ENCODE data around the gene TNFSF9. TPM values are rescaled to one million over a fixed set of nuclear protein-coding genes. Genes with fewer than 3 reads are reported as not detected.

Gene TNFSF9
- total RNA-seq, 2 donors from 2014 or later: 0.68 to 3.9 TPM

DNA sequence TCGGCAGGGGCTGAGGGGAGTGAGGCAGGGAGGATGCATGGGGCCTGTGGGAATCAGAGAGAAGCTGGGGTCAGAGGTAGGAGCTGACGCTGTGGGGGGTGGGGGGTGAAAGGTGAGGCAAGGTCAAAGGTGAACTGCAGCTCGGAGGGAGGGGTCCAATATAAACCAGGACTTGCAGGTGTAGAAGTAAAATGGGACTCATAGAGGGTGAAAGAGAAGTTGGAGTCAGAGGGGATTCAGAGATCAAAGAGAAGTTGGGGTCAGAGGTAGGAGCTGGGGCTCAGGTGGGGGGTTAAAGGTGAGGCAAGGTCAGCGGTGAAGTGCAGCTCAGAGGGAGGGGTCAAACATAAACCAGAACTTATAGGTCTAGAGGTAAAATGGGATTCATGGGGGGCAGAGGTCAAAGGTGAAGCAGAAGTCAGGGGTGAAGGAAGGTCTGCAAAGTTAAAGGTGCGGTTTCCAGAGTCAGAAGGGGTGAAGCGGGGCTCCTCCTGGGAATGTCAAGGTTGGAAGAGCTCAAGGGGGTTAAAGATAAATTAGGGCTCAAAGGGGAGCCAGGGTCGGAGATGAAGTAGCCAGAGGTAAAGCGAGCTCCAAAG lies 36.3 kb upstream of the TNFSF9 start:
- DNase-seq: no peak
- TF ChIP-seq, protein P1, sequence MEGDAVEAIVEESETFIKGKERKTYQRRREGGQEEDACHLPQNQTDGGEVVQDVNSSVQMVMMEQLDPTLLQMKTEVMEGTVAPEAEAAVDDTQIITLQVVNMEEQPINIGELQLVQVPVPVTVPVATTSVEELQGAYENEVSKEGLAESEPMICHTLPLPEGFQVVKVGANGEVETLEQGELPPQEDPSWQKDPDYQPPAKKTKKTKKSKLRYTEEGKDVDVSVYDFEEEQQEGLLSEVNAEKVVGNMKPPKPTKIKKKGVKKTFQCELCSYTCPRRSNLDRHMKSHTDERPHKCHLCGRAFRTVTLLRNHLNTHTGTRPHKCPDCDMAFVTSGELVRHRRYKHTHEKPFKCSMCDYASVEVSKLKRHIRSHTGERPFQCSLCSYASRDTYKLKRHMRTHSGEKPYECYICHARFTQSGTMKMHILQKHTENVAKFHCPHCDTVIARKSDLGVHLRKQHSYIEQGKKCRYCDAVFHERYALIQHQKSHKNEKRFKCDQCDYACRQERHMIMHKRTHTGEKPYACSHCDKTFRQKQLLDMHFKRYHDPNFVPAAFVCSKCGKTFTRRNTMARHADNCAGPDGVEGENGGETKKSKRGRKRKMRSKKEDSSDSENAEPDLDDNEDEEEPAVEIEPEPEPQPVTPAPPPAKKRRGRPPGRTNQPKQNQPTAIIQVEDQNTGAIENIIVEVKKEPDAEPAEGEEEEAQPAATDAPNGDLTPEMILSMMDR (conservative IDR thresholded peaks at IDR 0.05): no peak
- H3K27me3 ChIP-seq (ENCODE audit: control insufficient read depth, insufficient read depth, low read length, poor library complexity, severe bottlenecking): no peaks in the 10 kb centered on the region
- Mint-ChIP-seq H3K36me3 (ENCODE audit: low read depth) (no peaks in the 10 kb centered on the region), H3K4me3 (no peak overlapping the region), H3K27me3 (ENCODE audit: insufficient read depth) (peaks cover 9% of the 10 kb centered on the region), H3K4me1 (peaks cover 2% of the 10 kb centered on the region), H3K9me3 (peaks cover 8% of the 10 kb centered on the region), H3K27ac (no peak overlapping the region)
- no peaks in the 10 kb centered on the region for H3K9me3 ChIP-seq (ENCODE audit: control insufficient read depth, low read length)
- H3K27ac ChIP-seq (ENCODE audit: low read depth, low read length): no peak overlapping the region
- 90% methylated on average over 3 to 8 of the region's 8 CpGs for WGBS, 2 experiments (ENCODE audit: insufficient coverage in 1 of 2, insufficient read length in 1 of 2)
- no peak overlapping the region for H3K4me3 ChIP-seq (ENCODE audit: low read length)
- H3K4me1 ChIP-seq (ENCODE audit: control insufficient read depth, insufficient read depth, low read length): no peaks in the 10 kb centered on the region
- no peak overlapping the region for H3K9ac ChIP-seq (ENCODE audit: extremely low read depth, low read length, poor library complexity, severe bottlenecking)
- no peaks in the 10 kb centered on the region for H3K36me3 ChIP-seq (ENCODE audit: control insufficient read depth, insufficient read depth, low read length)

DNA sequence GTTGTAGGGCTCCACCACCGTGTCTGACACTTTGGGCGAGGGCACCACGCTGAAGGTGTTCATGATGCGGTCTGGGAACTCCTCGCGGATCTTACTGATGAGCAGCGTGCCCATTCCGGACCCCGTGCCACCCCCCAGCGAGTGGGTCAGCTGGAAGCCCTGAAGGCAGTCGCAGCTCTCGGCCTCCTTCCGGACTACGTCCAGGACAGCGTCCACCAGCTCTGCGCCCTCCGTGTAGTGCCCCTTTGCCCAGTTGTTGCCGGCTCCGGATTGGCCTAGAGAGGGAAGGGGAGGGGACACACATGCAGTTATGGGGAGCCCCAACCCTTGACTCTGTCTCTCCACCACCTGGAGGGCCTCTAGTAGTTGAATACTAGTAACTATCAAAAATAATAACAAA lies 34.9 kb upstream of the TNFSF9 start:
- H3K4me1 Mint-ChIP-seq: no peaks in the 10 kb centered on the region
- peaks cover 19% of the 10 kb centered on the region for H3K27me3 Mint-ChIP-seq (ENCODE audit: insufficient read depth)
- Histone ChIP-seq H3K9me3 (ENCODE audit: control insufficient read depth, low read length) (no peaks in the 10 kb centered on the region), H3K27me3 (ENCODE audit: control insufficient read depth, insufficient read depth, low read length, poor library complexity, severe bottlenecking) (peaks cover 11% of the 10 kb centered on the region), H3K4me3 (ENCODE audit: low read length) (no peak overlapping the region), H3K9ac (ENCODE audit: extremely low read depth, low read length, poor library complexity, severe bottlenecking) (no peak overlapping the region), H3K27ac (ENCODE audit: low read depth, low read length) (no peak overlapping the region), H3K36me3 (ENCODE audit: control insufficient read depth, insufficient read depth, low read length) (no peaks in the 10 kb centered on the region), H3K4me1 (ENCODE audit: control insufficient read depth, insufficient read depth, low read length) (no peaks in the 10 kb centered on the region)
- no peaks in the 10 kb centered on the region for H3K36me3 Mint-ChIP-seq (ENCODE audit: low read depth)
- 93 to 96% methylated on average over 13 to 19 of the region's 19 CpGs for WGBS, 2 experiments (ENCODE audit: insufficient coverage in 1 of 2, insufficient read length in 1 of 2)
- H3K27ac Mint-ChIP-seq: no peak overlapping the region
- H3K4me3 Mint-ChIP-seq: no peak overlapping the region
- TF ChIP-seq, protein P1 (conservative IDR thresholded peaks at IDR 0.05): no peak
- peaks cover 8% of the 10 kb centered on the region for H3K9me3 Mint-ChIP-seq
- no peak for DNase-seq

GRCh38 chr19:6498294-6499036 lies 32.4 kb upstream of the TNFSF9 start:
- Histone ChIP-seq H3K27ac (ENCODE audit: low read depth, low read length) (no peak overlapping the region), H3K36me3 (ENCODE audit: control insufficient read depth, insufficient read depth, low read length) (no peaks in the 10 kb centered on the region), H3K4me1 (ENCODE audit: control insufficient read depth, insufficient read depth, low read length) (no peaks in the 10 kb centered on the region), H3K9ac (ENCODE audit: extremely low read depth, low read length, poor library complexity, severe bottlenecking) (no peak overlapping the region), H3K9me3 (ENCODE audit: control insufficient read depth, low read length) (no peaks in the 10 kb centered on the region), H3K27me3 (ENCODE audit: control insufficient read depth, insufficient read depth, low read length, poor library complexity, severe bottlenecking) (peaks cover 36% of the 10 kb centered on the region), H3K4me3 (ENCODE audit: low read length) (no peak overlapping the region)
- no peak overlapping the region for H3K27ac Mint-ChIP-seq
- TF ChIP-seq, protein P1 (conservative IDR thresholded peaks at IDR 0.05): no peak
- H3K4me1 Mint-ChIP-seq: peaks cover 3% of the 10 kb centered on the region
- 87 to 89% methylated on average over 3 to 7 of the region's 7 CpGs for WGBS, 2 experiments (ENCODE audit: insufficient coverage in 1 of 2, insufficient read length in 1 of 2)
- H3K27me3 Mint-ChIP-seq (ENCODE audit: insufficient read depth): peaks cover 41% of the 10 kb centered on the region
- H3K36me3 Mint-ChIP-seq (ENCODE audit: low read depth): no peaks in the 10 kb centered on the region
- H3K9me3 Mint-ChIP-seq: no peaks in the 10 kb centered on the region
- no peak overlapping the region for H3K4me3 Mint-ChIP-seq
- DNase-seq: no peak

Measured in endodermal cell (in vitro differentiated cells).